Measurements from ENCODE around the gene PHF21A. TPM values are rescaled to one million over a fixed set of nuclear protein-coding genes. Genes with fewer than 3 reads are reported as not detected.

Gene PHF21A
- total and polyA plus RNA-seq, 2 of the 8 experiments (the other 6 are each of a cell fraction or from before 2014, with no cell fraction given): 17.6 to 40.3 TPM

DNA sequence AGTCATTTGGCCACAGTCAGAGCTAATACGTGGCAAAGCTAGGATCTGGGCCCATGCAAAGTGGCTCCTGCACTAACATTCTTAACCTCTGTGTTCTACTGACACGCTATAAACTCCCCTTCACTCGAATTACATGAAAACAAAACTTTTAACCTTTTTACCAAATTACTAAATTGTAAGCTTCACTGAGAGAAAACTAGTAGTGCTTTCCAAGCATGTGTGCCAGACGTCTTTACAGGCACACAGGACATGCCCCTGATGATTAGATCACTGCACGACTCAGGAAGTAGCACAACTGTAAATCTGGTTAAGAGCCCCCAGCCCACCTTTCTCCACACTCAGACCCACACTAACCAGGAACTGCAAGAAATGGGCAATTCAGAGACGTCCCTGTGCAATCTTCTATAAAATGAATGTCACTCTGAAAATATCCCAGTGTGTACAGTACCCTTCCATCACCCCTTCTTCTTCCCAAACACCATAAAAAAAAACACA, 16.1 kb downstream of the PHF21A start (continued):
- TF ChIP-seq MAX (IDR thresholded peaks at IDR 0.05) (no peak), SIN3A (conservative IDR thresholded peaks at IDR 0.05 in 1 of 2, IDR thresholded peaks at IDR 0.05 in 1 of 2; ENCODE audit: low read depth in 1 of 2, low read length in 2 of 2) (no peak)
